ENCODE data around the gene MORN1.

DNA sequence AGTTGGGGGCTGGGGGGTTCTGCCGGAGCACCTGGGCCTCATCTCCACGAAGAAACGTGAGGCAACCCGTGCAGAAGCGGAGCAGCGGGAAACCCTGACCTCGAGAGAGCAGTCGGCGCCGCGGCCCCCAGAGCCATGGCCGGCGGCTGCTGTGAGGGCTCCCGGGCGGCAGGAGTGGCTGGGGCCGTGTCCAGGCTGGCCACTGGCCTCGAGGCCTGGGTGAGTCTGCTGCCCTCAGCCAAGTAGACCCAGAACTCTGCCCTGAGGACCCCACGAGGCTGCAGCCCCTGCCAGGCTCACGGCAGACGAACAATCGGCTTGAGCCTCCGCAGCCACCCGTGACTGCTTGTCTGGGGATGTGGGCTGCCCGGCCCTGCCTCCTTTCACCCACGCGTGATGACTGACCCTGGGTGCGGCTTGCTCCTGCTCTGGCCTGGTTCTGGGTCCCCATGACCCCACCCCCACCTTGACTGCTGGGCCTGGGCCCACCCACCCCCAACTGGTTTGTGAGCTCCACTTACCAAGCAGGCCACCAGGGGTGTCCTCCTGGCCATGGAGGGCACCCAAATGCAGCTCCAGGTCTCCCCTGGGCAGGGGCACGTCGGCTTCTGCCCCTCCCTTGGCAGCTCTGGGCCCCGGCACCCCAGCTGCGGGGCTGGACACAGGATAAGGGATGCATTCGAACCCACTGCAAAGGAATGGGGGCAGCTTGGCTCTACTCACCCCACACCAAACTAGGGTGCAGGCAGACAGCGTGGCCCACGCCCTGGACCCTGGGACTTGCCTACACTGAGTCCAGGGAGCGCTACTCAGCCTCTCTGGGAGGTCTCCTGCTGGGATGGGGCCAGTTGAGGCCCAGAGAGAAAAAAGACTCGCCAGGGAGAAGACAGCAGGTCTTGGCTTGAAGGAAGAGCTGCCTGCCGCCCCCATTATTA, 34.2 kb downstream of the MORN1 start:
- TF ChIP-seq, protein P1, sequence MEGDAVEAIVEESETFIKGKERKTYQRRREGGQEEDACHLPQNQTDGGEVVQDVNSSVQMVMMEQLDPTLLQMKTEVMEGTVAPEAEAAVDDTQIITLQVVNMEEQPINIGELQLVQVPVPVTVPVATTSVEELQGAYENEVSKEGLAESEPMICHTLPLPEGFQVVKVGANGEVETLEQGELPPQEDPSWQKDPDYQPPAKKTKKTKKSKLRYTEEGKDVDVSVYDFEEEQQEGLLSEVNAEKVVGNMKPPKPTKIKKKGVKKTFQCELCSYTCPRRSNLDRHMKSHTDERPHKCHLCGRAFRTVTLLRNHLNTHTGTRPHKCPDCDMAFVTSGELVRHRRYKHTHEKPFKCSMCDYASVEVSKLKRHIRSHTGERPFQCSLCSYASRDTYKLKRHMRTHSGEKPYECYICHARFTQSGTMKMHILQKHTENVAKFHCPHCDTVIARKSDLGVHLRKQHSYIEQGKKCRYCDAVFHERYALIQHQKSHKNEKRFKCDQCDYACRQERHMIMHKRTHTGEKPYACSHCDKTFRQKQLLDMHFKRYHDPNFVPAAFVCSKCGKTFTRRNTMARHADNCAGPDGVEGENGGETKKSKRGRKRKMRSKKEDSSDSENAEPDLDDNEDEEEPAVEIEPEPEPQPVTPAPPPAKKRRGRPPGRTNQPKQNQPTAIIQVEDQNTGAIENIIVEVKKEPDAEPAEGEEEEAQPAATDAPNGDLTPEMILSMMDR (IDR thresholded peaks at IDR 0.05 in 8 of 11, conservative IDR thresholded peaks at IDR 0.05 in 3 of 11): no peak
- no peak for TF ChIP-seq POLR2A (IDR thresholded peaks at IDR 0.05)
- TF ChIP-seq POLR2AphosphoS5 (IDR thresholded peaks at IDR 0.05): no peak
